Mesothelial cell of epicardium (in vitro differentiated cells): ENCODE data around the gene PYCARD. TPM values are rescaled to one million over a fixed set of nuclear protein-coding genes. Genes with fewer than 3 reads are reported as not detected.
A peak's percentile ranks its signal among the peaks of the same experiment; 100 is the strongest.
"Not testable (repeated sequence)": the region's sequence is repeated elsewhere in the genome, so short reads cannot be mapped to it uniquely, and the experiment has no call there.

Source experiments
- DNase-seq, 2 experiments: peaks; one replicate each; pipeline ENCODE4 v3.0.0; 2021; ENCODE audit warnings: low spot score in 2 of 2; ENCODE audit not compliant: unreplicated experiment in 2 of 2
- H3K27ac Mint-ChIP-seq: 2 replicates; pipeline ENCODE4 v1.8.0; 2021; ENCODE audit warnings: mixed read lengths
- H3K27me3 Mint-ChIP-seq: 2 replicates; pipeline ENCODE4 v1.8.0; 2021; ENCODE audit warnings: low read depth, mixed read lengths
- H3K36me3 Mint-ChIP-seq: 2 replicates; pipeline ENCODE4 v1.8.0; 2021; ENCODE audit warnings: mixed read lengths
- H3K4me1 Mint-ChIP-seq: 2 replicates; pipeline ENCODE4 v1.8.0; 2021; ENCODE audit warnings: mixed read lengths
- H3K4me3 Mint-ChIP-seq: 2 replicates; pipeline ENCODE4 v1.8.0; 2021; ENCODE audit warnings: mild to moderate bottlenecking, moderate library complexity, mixed read lengths
- H3K9me3 Mint-ChIP-seq: 2 replicates; pipeline ENCODE4 v1.8.0; 2021; ENCODE audit warnings: mixed read lengths
- total RNA-seq: library from RNA; stranded (reverse); gene quantifications from 3 replicates; pipeline ENCODE4 v1.2.1, GENCODE V29; 2021
- TF ChIP-seq, protein P1 (sequence below): fragments of 200-600 bp; sonication (generic); IDR thresholded peaks from one replicate; pipeline ENCODE4 v1.5.0; 2021; ENCODE audit warnings: antibody characterized with exemption; ENCODE audit not compliant: unreplicated experiment

Gene PYCARD
- total RNA-seq, 1 donor from 2014 or later: 6.5 TPM

GRCh38 chr16:31179219-31179746 is 23.3 kb downstream of the PYCARD start:
- TF ChIP-seq, protein P1, sequence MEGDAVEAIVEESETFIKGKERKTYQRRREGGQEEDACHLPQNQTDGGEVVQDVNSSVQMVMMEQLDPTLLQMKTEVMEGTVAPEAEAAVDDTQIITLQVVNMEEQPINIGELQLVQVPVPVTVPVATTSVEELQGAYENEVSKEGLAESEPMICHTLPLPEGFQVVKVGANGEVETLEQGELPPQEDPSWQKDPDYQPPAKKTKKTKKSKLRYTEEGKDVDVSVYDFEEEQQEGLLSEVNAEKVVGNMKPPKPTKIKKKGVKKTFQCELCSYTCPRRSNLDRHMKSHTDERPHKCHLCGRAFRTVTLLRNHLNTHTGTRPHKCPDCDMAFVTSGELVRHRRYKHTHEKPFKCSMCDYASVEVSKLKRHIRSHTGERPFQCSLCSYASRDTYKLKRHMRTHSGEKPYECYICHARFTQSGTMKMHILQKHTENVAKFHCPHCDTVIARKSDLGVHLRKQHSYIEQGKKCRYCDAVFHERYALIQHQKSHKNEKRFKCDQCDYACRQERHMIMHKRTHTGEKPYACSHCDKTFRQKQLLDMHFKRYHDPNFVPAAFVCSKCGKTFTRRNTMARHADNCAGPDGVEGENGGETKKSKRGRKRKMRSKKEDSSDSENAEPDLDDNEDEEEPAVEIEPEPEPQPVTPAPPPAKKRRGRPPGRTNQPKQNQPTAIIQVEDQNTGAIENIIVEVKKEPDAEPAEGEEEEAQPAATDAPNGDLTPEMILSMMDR: no peak
- Mint-ChIP-seq H3K36me3 (peaks cover 3% of the 10 kb centered on the region), H3K27me3 (no peaks in the 10 kb centered on the region), H3K9me3 (no peaks in the 10 kb centered on the region), H3K27ac (peak overlapping the region; percentile 100), H3K4me1 (peaks cover 35% of the 10 kb centered on the region), H3K4me3 (peak overlapping the region; percentile 94)
- DNase-seq: no peak

DNA sequence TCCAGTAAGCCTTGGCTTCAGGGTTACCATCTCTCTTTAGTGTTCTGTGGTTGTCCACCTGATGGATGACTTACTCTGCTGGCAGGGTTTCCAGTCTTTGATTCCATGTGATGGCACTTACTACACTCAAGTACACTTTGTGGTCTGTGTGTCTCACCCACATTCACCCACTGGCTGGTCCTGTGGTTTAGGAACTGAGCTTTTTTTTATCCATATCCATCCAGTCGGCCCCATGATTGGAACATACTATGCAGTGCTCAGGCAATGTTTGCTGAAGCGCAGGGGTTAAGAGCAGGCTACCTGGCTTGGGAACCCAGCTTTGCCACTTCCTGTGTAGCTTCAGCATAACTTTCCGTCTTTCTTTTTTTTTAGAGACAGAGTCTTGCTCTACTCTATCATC is 25.4 kb downstream of the PYCARD start:
- no peak for DNase-seq
- H3K27me3 Mint-ChIP-seq: no peaks in the 10 kb centered on the region
- H3K4me1 Mint-ChIP-seq: peaks cover 15% of the 10 kb centered on the region
- no peaks in the 10 kb centered on the region for H3K36me3 Mint-ChIP-seq
- TF ChIP-seq, protein P1: no peak
- H3K4me3 Mint-ChIP-seq: no peak overlapping the region
- H3K9me3 Mint-ChIP-seq: no peaks in the 10 kb centered on the region
- H3K27ac Mint-ChIP-seq: no peak overlapping the region

GRCh38 chr16:31170048-31170447 is 32.5 kb downstream of the PYCARD start:
- H3K9me3 Mint-ChIP-seq, H3K4me3 Mint-ChIP-seq, H3K36me3 Mint-ChIP-seq, DNase-seq, H3K27me3 Mint-ChIP-seq, H3K4me1 Mint-ChIP-seq: not testable (repeated sequence)
- H3K27ac Mint-ChIP-seq: peak overlapping the region; percentile 28

DNA sequence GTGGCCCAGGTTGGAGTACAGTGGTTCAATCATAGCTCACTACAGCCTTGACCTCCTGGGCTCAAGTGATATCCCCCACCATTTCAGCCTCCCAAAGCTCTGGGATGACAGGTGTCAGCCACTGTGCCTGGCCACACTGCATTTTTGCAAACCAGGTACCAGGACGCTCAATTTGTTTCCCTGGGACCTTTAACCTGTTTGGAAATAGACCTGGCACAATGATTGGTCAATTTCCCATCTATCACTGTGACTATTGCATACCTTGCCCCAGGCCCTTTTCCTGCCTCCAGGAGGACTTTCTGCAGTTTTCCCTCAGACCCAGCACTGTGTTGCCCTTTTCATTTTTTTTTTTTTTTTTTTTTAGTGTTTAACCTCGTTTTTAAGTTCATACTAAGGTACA is 33.7 kb downstream of the PYCARD start:
- Mint-ChIP-seq H3K4me1 (peaks cover 3% of the 10 kb centered on the region), H3K36me3 (no peaks in the 10 kb centered on the region), H3K4me3 (no peak overlapping the region), H3K27ac (no peak overlapping the region), H3K9me3 (no peaks in the 10 kb centered on the region), H3K27me3 (no peaks in the 10 kb centered on the region)
- no peak for DNase-seq
- TF ChIP-seq, protein P1: no peak

GRCh38 chr16:31167315-31167714 is 35.2 kb downstream of the PYCARD start:
- Mint-ChIP-seq H3K4me1 (peaks cover 3% of the 10 kb centered on the region), H3K27me3 (peaks cover 3% of the 10 kb centered on the region), H3K9me3 (no peaks in the 10 kb centered on the region), H3K4me3 (no peak overlapping the region), H3K27ac (no peak overlapping the region), H3K36me3 (no peaks in the 10 kb centered on the region)
- no peak for DNase-seq
- TF ChIP-seq, protein P1: no peak

DNA sequence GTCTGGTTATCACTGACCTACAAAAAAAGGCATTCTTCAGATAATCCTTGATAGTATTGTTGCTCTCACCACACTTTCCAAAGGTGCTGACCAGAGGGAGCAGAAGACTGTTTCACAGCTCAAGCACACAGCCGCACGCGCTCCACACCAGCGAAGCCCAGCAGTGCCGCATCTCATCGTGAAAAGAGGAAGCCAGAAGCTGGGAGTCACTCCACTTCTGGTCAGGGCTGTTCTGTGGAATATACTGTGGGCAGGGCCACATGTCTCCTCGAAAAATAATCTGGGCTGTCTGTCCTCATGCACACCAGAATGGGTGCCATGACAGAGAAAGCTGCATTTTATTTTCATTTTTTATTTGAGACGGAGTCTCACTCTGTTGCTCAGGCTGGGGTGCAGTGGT is 45.4 kb downstream of the PYCARD start:
- Mint-ChIP-seq H3K36me3 (no peaks in the 10 kb centered on the region), H3K27ac (no peak overlapping the region), H3K9me3 (no peaks in the 10 kb centered on the region), H3K27me3 (peaks cover 24% of the 10 kb centered on the region), H3K4me1 (no peaks in the 10 kb centered on the region), H3K4me3 (no peak overlapping the region)
- no peak for DNase-seq
- TF ChIP-seq, protein P1: no peak

Other genes starting within 250 kb of the PYCARD start
- gene SETD1A, start 245.0 kb downstream of the PYCARD start, total RNA-seq: 30.8 to 39.1 TPM (median 36.4 TPM) in 3 replicates
- gene HSD3B7, start 217.6 kb downstream of the PYCARD start, total RNA-seq: 3.5 to 4.0 TPM (median 3.6 TPM) in 3 replicates
- gene STX1B, start 192.1 kb downstream of the PYCARD start, total RNA-seq: 4.9 to 5.9 TPM (median 5.2 TPM) in 3 replicates
- 39.2 to 42.8 TPM (median 40.2 TPM) in 3 replicates for gene STX4, start 169.2 kb downstream of the PYCARD start, total RNA-seq
- 11.8 to 14.1 TPM (median 12.8 TPM) in 3 replicates for gene ZNF668, start 128.5 kb downstream of the PYCARD start, total RNA-seq
- gene ZNF646, start 128.3 kb downstream of the PYCARD start, total RNA-seq: 20.4 to 22.2 TPM (median 21.4 TPM) in 3 replicates
- 4.0 to 4.9 TPM (median 4.5 TPM) in 3 replicates for gene PRSS53, start 113.8 kb downstream of the PYCARD start, total RNA-seq
- gene VKORC1, start 108.0 kb downstream of the PYCARD start, total RNA-seq: 48.6 to 53.7 TPM (median 49.5 TPM) in 3 replicates
- gene BCKDK, start 94.4 kb downstream of the PYCARD start, total RNA-seq: 36.4 to 37.3 TPM (median 37.0 TPM) in 3 replicates
- gene KAT8, start 85.1 kb downstream of the PYCARD start, total RNA-seq: 72.1 to 76.4 TPM (median 75.7 TPM) in 3 replicates
- gene PRSS8, start 67.0 kb downstream of the PYCARD start, total RNA-seq: 79.1 to 84.3 TPM (median 79.9 TPM) in 3 replicates
- 0.96 to 1.7 TPM (median 1.4 TPM) in 3 replicates for gene PRSS36, start 52.7 kb downstream of the PYCARD start, total RNA-seq
- gene FUS, start 22.6 kb downstream of the PYCARD start, total RNA-seq: 718 to 743 TPM (median 733 TPM) in 3 replicates
- 0.04 to 0.14 TPM (median 0.11 TPM) in 3 replicates for gene TRIM72, start 11.4 kb upstream of the PYCARD start, total RNA-seq
- not detected in 3 replicates for gene PYDC1, start 14.4 kb upstream of the PYCARD start, total RNA-seq
- 0.29 TPM in 1 of 3 replicates, not detected in the others for gene ITGAM, start 57.2 kb upstream of the PYCARD start, total RNA-seq
- not detected in 3 replicates for gene ITGAX, start 152.4 kb upstream of the PYCARD start, total RNA-seq
- not detected in 3 replicates for gene ITGAD, start 190.6 kb upstream of the PYCARD start, total RNA-seq
- not detected in 3 replicates for gene COX6A2, start 225.6 kb upstream of the PYCARD start, total RNA-seq
- gene ZNF843, start 240.0 kb upstream of the PYCARD start, total RNA-seq: 2.7 to 3.6 TPM (median 3.2 TPM) in 3 replicates